Measurements from ENCODE around the gene SLC39A13.

SLC39A13 gene

GRCh38 chr11:47378836-47379170, 29.6 kb upstream of the SLC39A13 start:
- H3K4me3 ChIP-seq (ENCODE audit: low read depth, low read length), result no peak overlapping the region
- H3K9me3 ChIP-seq (ENCODE audit: severe bottlenecking), result no peaks in the 10 kb centered on the region
- H3K36me3 ChIP-seq, result no peaks in the 10 kb centered on the region
- H3K27ac ChIP-seq, result no peak overlapping the region
- no peaks in the 10 kb centered on the region for H3K27me3 ChIP-seq (ENCODE audit: insufficient read depth, low read depth, severe bottlenecking)
- no peak for DNase-seq
- TF ChIP-seq CTCF (IDR thresholded peaks at IDR 0.05; ENCODE audit: low read depth, low read length), result no peak

GRCh38 chr11:47379317-47379716, 29.1 kb upstream of the SLC39A13 start:
- Histone ChIP-seq H3K27me3 (ENCODE audit: insufficient read depth, low read depth, severe bottlenecking) (no peaks in the 10 kb centered on the region), H3K4me3 (ENCODE audit: low read depth, low read length) (no peak overlapping the region), H3K36me3 (no peaks in the 10 kb centered on the region), H3K27ac (no peak overlapping the region), H3K9me3 (ENCODE audit: severe bottlenecking) (no peaks in the 10 kb centered on the region)
- TF ChIP-seq CTCF (IDR thresholded peaks at IDR 0.05; ENCODE audit: low read depth, low read length), result no peak
- no peak for DNase-seq

GRCh38 chr11:47380078-47380477, 28.3 kb upstream of the SLC39A13 start:
- H3K36me3 ChIP-seq, result no peaks in the 10 kb centered on the region
- TF ChIP-seq CTCF (IDR thresholded peaks at IDR 0.05; ENCODE audit: low read depth, low read length), result no peak
- H3K9me3 ChIP-seq (ENCODE audit: severe bottlenecking), result no peaks in the 10 kb centered on the region
- no peak overlapping the region for H3K27ac ChIP-seq
- H3K4me3 ChIP-seq (ENCODE audit: low read depth, low read length), result no peak overlapping the region
- no peak for DNase-seq
- no peaks in the 10 kb centered on the region for H3K27me3 ChIP-seq (ENCODE audit: insufficient read depth, low read depth, severe bottlenecking)

GRCh38 chr11:47383071-47383470, 25.3 kb upstream of the SLC39A13 start:
- H3K27me3 ChIP-seq (ENCODE audit: insufficient read depth, low read depth, severe bottlenecking), result no peaks in the 10 kb centered on the region

GRCh38 chr11:47384498-47384897, 23.9 kb upstream of the SLC39A13 start:
- DNase-seq, result no peak
- Histone ChIP-seq H3K4me3 (ENCODE audit: low read depth, low read length) (no peak overlapping the region), H3K36me3 (no peaks in the 10 kb centered on the region), H3K27ac (no peak overlapping the region), H3K27me3 (ENCODE audit: insufficient read depth, low read depth, severe bottlenecking) (no peaks in the 10 kb centered on the region), H3K9me3 (ENCODE audit: severe bottlenecking) (no peaks in the 10 kb centered on the region)
- no peak for TF ChIP-seq CTCF (IDR thresholded peaks at IDR 0.05; ENCODE audit: low read depth, low read length)

More at GRCh38 chr11:47383071-47383470, 25.3 kb upstream of the SLC39A13 start:
- H3K4me3 ChIP-seq (ENCODE audit: low read depth, low read length), result no peak overlapping the region
- DNase-seq, result no peak
- TF ChIP-seq CTCF (IDR thresholded peaks at IDR 0.05; ENCODE audit: low read depth, low read length), result no peak
- no peak overlapping the region for H3K27ac ChIP-seq
- H3K9me3 ChIP-seq (ENCODE audit: severe bottlenecking), result no peaks in the 10 kb centered on the region
- H3K36me3 ChIP-seq, result no peaks in the 10 kb centered on the region

- DNase-seq, result no peak
- Histone ChIP-seq H3K9me3 (ENCODE audit: severe bottlenecking) (no peaks in the 10 kb centered on the region), H3K27ac (no peak overlapping the region), H3K36me3 (no peaks in the 10 kb centered on the region), H3K27me3 (ENCODE audit: insufficient read depth, low read depth, severe bottlenecking) (no peaks in the 10 kb centered on the region), H3K4me3 (ENCODE audit: low read depth, low read length) (no peak overlapping the region)
- TF ChIP-seq CTCF (IDR thresholded peaks at IDR 0.05; ENCODE audit: low read depth, low read length), result no peak
Observed at GRCh38 chr11:47387944-47388696, 20.3 kb upstream of the SLC39A13 start.
